HCEC 1CT (cell line): ENCODE data around the gene MCHR1.
"Not testable (repeated sequence)": the region's sequence is repeated elsewhere in the genome, so short reads cannot be mapped to it uniquely, and the experiment has no call there.

Source experiments
- DNase-seq: peaks from one replicate; pipeline ENCODE4 v3.0.0-alpha.2; 2017

Gene MCHR1, protein sequence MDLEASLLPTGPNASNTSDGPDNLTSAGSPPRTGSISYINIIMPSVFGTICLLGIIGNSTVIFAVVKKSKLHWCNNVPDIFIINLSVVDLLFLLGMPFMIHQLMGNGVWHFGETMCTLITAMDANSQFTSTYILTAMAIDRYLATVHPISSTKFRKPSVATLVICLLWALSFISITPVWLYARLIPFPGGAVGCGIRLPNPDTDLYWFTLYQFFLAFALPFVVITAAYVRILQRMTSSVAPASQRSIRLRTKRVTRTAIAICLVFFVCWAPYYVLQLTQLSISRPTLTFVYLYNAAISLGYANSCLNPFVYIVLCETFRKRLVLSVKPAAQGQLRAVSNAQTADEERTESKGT

DNA sequence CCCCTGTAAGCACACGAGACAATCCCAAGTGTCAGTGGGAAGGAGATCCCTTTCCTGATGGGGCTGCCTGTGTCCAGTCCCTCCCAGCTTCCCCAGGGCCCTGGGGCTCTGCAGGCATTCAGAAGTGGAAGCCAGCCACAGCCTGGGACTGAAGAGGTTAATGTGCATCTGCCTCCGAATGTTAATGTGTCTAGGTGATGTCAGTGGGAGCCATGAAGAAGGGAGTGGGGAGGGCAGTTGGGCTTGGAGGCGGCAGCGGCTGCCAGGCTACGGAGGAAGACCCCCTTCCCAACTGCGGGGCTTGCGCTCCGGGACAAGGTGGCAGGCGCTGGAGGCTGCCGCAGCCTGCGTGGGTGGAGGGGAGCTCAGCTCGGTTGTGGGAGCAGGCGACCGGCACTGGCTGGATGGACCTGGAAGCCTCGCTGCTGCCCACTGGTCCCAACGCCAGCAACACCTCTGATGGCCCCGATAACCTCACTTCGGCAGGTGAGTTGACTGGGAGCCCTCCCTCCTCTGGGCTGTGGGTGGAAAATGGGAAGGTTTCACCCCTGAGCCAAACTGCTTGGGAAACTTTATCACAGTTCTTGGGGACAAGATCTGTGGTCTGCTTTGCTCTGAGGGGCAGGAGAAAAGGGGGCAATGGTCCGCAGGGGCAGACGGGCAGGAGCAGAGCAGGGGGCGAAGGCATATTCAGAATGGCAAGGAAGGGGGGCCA, at the start of gene MCHR1:
TSS of gene MCHR1 (plus strand) at position 236 of the 715 bp plus-strand sequence. CDS start at position 405, 169 bp downstream.
- no peak for DNase-seq

DNA sequence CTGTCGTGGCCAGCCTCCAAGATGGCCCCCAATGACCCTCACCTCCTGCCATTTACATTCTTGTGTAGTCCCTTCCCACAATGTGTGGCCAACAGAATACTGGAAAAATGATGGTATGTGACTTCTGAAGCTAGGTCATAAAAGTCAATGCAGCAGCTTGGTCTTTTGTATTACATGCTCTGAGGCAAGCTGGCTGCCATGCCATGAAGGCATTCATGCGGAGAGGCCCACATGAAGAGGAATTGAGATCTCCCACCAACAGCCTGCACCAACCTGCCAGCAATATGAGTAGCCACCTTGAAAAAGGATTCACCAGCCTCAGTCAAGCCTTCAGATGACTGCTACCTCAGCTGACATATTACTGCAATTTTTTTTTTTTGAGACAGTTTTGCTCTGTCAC, 47.4 kb upstream of the MCHR1 start:
- DNase-seq: no peak

DNA sequence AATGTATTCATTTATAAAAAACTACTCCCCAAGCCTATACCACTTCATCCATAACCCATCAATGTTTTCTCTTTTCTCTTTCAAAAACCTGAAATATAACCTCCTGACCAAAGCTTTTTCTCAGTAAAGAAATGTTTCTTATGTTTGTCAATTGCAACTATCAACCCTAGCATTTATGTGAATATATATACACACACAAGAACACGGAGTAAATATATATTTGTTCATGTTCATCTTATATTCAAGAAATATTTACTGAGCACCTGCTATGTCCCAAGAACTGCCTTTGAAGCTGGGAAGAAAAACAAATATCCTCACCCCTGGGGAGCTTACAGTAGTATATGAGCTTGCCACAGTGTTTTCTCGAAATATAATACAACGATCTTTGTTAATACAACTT, 46.2 kb upstream of the MCHR1 start:
- DNase-seq: no peak

GRCh38 chr22:40634119-40634903, 45.0 kb upstream of the MCHR1 start:
- no peak for DNase-seq

DNA sequence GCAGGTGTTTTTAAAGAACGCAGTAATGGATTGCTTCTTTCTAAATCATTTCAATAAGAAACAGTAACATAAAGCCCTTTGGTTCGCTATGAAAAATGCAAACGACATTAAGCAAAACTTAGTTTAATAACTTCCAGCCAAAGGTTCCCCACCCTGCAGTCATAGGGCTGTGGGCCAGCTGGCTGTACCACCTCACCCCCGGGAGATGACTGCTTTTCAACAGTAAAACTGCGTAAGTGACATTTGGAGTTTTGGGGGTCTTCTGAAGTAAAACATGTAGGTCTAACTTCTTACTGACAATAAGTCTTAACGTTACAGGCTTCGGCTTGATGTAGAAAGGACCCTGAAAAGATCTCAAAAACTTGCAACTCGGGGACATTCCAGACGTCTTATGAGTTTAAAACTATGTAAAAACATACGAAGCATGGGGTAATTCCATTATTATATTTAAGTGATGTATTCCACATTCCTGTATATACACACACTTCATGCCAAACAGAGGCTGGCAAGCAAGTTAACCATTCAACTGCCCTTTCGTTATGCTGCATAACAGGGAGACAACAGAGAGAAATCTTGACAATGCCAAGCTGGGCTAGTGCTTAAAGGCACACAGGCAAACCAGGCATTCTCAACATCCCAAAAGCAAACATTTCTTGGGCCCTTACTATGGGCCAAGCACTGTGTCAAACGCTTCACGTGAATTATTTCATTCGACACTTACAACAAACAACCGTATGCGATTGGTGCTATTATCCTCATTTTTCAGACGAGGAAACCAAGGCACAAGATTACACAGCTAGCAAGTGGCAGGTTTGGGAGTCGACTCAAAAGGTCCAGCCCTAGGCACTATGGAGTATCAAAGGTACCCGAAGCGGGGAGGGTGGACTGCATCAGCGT, 44.0 kb upstream of the MCHR1 start:
- peak; percentile 9 for DNase-seq

GRCh38 chr22:40635940-40636379, 43.3 kb upstream of the MCHR1 start:
- DNase-seq: no peak

- peak; percentile 100 for DNase-seq
These were observed 42.7 kb upstream of the MCHR1 start, which contains the start of gene MRTFA for GRCh38 chr22:40636380-40637182. Gene MRTFA (minus strand): TSS chr22:40636719.

GRCh38 chr22:40637183-40638150, 41.8 kb upstream of the MCHR1 start:
- no peak for DNase-seq

DNA sequence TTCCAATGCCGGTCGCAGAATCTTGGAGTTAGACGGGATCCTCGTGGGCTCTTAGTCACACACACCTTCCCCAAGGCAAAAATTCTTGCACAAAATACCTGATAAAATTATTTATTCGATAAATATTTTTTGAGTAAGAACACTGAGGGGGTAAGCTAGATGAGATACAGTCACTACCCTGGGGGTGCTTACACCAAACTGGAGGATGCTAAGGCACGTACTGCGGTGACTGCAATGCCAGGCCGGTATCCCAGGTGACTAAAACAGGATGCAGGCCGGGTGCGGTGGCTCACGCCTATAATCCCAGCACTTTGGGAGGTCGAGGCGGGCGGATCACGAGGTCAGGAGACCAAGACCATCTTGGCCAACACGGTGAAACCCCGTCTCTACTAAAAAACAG, 41.0 kb upstream of the MCHR1 start:
- DNase-seq: no peak

DNA sequence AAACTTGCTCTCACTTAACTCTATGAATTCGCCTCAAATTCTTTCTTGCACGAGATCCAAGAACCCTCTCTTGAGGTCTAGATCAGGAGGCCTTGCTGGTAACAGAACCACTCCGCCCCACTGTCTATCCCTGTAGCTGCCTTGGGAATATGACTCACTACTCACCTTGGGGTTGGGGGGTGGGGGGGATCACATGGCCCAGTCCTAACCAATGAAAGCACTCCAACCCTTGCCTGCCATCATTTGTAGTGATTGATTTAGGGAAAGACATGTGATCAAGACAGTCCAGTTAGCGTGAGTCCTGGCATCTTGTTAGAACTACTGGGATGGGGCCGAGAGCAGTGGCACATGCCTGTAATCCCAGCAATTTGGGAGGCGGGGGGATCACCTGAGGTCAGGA, 38.0 kb upstream of the MCHR1 start:
- no peak for DNase-seq

GRCh38 chr22:40642316-40642715, 37.0 kb upstream of the MCHR1 start:
- DNase-seq: no peak

- no peak for DNase-seq
These were observed 33.6 kb upstream of the MCHR1 start for GRCh38 chr22:40645579-40646197.

DNA sequence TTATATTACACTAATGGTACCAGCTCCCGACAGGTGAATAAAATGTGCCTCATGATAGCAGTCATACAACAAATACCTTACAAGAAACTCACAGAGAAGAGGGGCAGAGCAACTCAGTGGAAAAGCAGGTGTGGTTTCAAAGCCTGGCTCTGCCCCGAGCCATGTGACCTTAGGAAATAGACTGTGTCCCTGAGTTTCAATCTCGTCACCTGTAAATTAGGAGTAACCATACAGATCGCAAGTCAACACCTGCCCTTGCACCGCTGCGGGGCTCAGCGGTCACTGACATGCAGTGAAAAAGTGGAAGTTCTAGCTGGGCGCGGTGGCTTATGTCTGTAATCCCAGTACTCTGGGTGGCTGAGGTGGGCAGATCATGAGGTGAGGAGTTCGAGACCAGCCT, 30.9 kb upstream of the MCHR1 start:
- no peak for DNase-seq

DNA sequence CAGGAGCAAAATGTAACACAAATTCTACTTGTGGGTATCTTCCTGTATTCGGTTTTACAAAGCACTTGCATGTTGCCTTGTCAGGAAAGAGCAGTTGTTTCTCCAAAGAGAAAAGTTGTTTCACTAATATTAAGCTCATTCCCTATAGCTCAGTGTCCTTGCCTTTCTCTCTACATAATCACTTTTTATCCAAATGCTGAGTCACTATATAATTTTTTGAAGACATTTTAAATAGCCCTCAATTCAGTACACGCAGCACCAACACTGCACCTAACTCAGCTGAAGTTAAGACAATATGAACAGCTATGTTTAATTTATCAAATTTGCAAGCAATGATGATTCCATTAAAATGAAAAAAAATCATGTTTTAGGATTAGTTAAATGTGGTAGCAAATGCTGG, 28.2 kb upstream of the MCHR1 start:
- DNase-seq: no peak

- DNase-seq: peak; percentile 99
These were observed 27.5 kb upstream of the MCHR1 start for GRCh38 chr22:40651563-40652501.

DNA sequence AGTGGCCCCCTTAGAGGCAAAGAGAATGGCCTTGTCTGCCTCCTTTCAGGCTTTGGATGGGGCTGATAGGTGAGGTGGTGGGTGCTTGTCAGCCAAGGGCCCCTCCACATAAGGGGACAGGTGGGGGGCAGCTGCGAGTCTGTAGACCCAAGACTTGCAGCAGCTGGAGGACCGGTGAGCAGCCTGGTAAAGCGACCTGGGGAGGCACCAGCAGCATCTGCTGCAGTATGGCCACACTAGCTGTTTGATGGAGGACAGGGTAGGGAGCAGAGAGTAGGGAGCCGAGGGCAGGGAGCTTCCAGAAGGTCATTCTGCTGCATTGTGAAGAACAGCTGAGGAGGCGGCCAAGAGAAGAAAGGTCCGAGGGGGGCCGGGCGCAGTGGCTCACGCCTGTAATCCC, 25.9 kb upstream of the MCHR1 start:
- no peak for DNase-seq

DNA sequence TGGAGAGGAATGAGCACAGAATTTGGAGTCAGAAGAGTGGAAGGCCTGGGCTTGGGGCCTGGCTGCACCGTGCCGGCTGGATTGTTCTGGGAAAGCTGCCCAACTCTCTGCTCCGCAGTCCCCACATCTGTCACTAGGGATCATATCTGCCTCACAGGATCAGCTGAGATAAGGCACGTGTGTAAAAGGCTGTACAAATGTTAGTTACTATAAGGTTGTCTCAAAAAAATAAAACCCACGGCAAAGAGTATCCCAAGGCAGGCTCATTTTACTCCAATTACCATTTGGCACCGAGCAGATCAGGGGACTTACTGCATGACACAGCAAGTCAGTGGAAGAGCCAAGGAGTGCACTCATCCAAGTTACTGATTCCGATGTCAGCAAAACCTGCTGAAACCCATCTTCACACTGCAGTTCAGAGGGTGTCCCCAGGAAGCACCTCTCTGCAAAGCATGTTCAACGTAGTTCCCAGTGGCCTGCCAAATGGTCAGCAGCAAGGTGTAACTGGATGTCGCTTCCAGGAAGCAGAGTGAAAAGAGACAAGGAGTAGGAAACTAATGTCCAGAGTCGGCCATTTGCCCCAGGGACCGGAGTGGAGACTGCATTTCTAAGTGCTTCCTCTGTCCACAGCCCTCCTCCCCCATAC, 24.6 kb upstream of the MCHR1 start:
- peak; percentile 32 for DNase-seq

DNA sequence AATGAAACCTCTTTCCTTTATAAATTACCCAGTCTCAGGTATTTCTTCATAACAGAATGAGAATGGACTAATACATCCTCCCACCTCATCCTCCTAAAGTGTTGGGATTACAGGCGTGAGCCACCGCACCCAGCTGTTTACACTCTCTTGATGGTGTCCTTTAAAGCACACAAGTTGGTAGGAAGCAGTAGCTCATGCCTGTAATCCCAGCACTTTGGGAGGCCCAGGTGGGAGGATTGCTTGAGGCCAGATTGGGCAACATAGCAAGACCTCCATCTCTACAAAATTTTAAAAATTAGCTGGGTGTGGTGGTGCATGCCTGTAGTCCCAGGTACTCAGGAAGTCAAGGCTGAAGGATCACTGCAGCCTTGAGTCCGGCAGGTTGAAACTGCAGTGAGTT, 23.3 kb upstream of the MCHR1 start:
- DNase-seq: not testable (repeated sequence)
